K562 (cell line): ENCODE data around the gene CENPV. TPM values are rescaled to one million over a fixed set of nuclear protein-coding genes. Genes with fewer than 3 reads are reported as not detected.

Experiments
- C11orf30 ChIP-seq: fragments of 450-650 bp; IDR thresholded peaks from 2 replicates; pipeline ENCODE4 v1.6.1; 2016; ENCODE audit warnings: low read depth, mild to moderate bottlenecking
- CHD7 ChIP-seq: fragments of 200-600 bp; sonication (generic); IDR thresholded peaks from one replicate; pipeline ENCODE4 v1.6.1; 2012; ENCODE audit warnings: mild to moderate bottlenecking, low read depth, low read length, inconsistent platforms
- HDAC3 ChIP-seq: fragments of 450-650 bp; IDR thresholded peaks from 2 replicates; pipeline ENCODE4 v1.6.1; 2018; ENCODE audit warnings: borderline replicate concordance, mild to moderate bottlenecking, moderate library complexity; ENCODE audit not compliant: partially characterized antibody
- HDAC8 ChIP-seq: fragments of 450-650 bp; IDR thresholded peaks from 2 replicates; pipeline ENCODE4 v1.6.1; 2016; ENCODE audit warnings: mild to moderate bottlenecking, missing genetic modification characterization, moderate library complexity, missing compliant biosample characterization
- OTX1 ChIP-seq: fragments of 450-650 bp; formaldehyde crosslinking; IDR thresholded peaks from 2 replicates; pipeline ENCODE4 v1.4.0; 2022; ENCODE audit warnings: mild to moderate bottlenecking
- POU5F1 ChIP-seq: fragments of 150-350 bp; IDR thresholded peaks from 2 replicates; pipeline ENCODE4 v1.6.1; 2014; ENCODE audit warnings: borderline replicate concordance, low read length, low read depth, mild to moderate bottlenecking; ENCODE audit not compliant: partially characterized antibody
- RBBP5 ChIP-seq: fragments of 200-600 bp; sonication (generic); IDR thresholded peaks from 2 replicates; pipeline ENCODE4 v1.6.1; 2012; ENCODE audit warnings: borderline replicate concordance, mild to moderate bottlenecking, low read length, control low read depth, inconsistent platforms; ENCODE audit not compliant: insufficient read depth, poor library complexity, severe bottlenecking
- RCOR1 ChIP-seq, 2 experiments: IDR thresholded peaks; 2 replicates each; pipeline ENCODE4 v1.6.1; 2012; ENCODE audit warnings: low read depth in 2 of 2, low read length in 2 of 2, borderline replicate concordance in 1 of 2, improper control_type of control experiment in 1 of 2
- SNAPC5 ChIP-seq: fragments of 250-450 bp; sonication (Bioruptor Pico); IDR thresholded peaks from 2 replicates; pipeline ENCODE4 v1.8.0; 2021; ENCODE audit warnings: moderate library complexity, mild to moderate bottlenecking, inconsistent platforms
- ZFP91 ChIP-seq: sonication (generic); formaldehyde crosslinking; IDR thresholded peaks from 2 replicates; pipeline ENCODE4 v1.8.0; 2022; ENCODE audit warnings: mild to moderate bottlenecking, missing genetic modification reagents
- polyA plus RNA-seq, 8 experiments: library from polyadenylated mRNA; depleted of rRNA in 4 of 8; stranded (reverse) in 5 of 8; unstranded in 3 of 8; fragments of >200 nt; fragmentation: Nextera tagmentation in 2 of 8; fragmentation: Illumina TruSeq in 1 of 8; extraction: Ambion mirVana in 2 of 8; extraction: Trizol in 1 of 8; gene quantifications; 2 replicates each; pipeline versions ENCODE4 v1.2.1 to v1.2.3, GENCODE V29; 2011 to 2014; ENCODE audit warnings: inconsistent platforms in 1 of 8, missing spikeins in 1 of 8
- total RNA-seq, 7 experiments: library from RNA; depleted of rRNA in 6 of 7; stranded (reverse); fragments of >200 nt in 6 of 7; fragmentation: Illumina TruSeq in 2 of 7; extraction: Trizol in 2 of 7; gene quantifications; 2 replicates each; pipeline versions ENCODE4 v1.2.1 to v1.2.3, GENCODE V29; 2011 to 2021; ENCODE audit warnings: low replicate concordance in 1 of 7

The CENPV gene
- total and polyA plus RNA-seq, 9 of the 15 experiments (the other 6 are each of a cell fraction or from before 2014, with no cell fraction given) = 17.8 to 131 (median 89.3) TPM

GRCh38 chr17:16398270-16399267 is 45.3 kb upstream of the CENPV start (continued):
- TF ChIP-seq CHD7 (no peak), HDAC3 (no peak), HDAC8 (no peak), ZFP91 (CRISPR knock-in tag) (no peak), C11orf30 (peak; percentile 74), POU5F1 (no peak), OTX1 (CRISPR knock-in tag) (no peak), SNAPC5 (CRISPR knock-in tag) (no peak), RBBP5 (no peak), RCOR1 (IDR thresholded peaks at IDR 0.05; ENCODE audit: borderline replicate concordance in 1 of 2, low read depth in 2 of 2, low read length in 2 of 2) (peak; percentile 19 to 92; a peak in 2 of 4 replicates)
